AG09319 (cell line): ENCODE results near the gene ZDHHC18.
A peak's percentile ranks its signal among the peaks of the same experiment; 100 is the strongest.

Experiments
- DNase-seq: peaks from one replicate; pipeline ENCODE4 v3.0.0-alpha.2; 2010; ENCODE audit warnings: low read depth; ENCODE audit errors: extremely low read depth
- CTCF ChIP-seq: IDR thresholded peaks from 2 replicates; pipeline ENCODE4 v1.5.1; 2011; ENCODE audit warnings: low read depth, mild to moderate bottlenecking, inconsistent platforms, low read length, moderate library complexity

ZDHHC18 gene

GRCh38 chr1:26788515-26788785 lies 38.0 kb upstream of the ZDHHC18 start:
- DNase-seq: no peak
- TF ChIP-seq CTCF: no peak

- DNase-seq: peak; percentile 75
- peak; percentile 95 for TF ChIP-seq CTCF
Measured at GRCh38 chr1:26788836-26789611, 37.5 kb upstream of the ZDHHC18 start.

- no peak for TF ChIP-seq CTCF
- no peak for DNase-seq
Measured at GRCh38 chr1:26789612-26789865, 36.9 kb upstream of the ZDHHC18 start.

GRCh38 chr1:26789931-26790330 lies 36.6 kb upstream of the ZDHHC18 start:
- no peak for DNase-seq
- TF ChIP-seq CTCF: no peak

- TF ChIP-seq CTCF: no peak
- DNase-seq: no peak
Measured at GRCh38 chr1:26790551-26790953, 35.9 kb upstream of the ZDHHC18 start.

GRCh38 chr1:26791148-26791547 lies 35.3 kb upstream of the ZDHHC18 start:
- no peak for DNase-seq

GRCh38 chr1:26791626-26792025 lies 34.9 kb upstream of the ZDHHC18 start:
- no peak for DNase-seq
- no peak for TF ChIP-seq CTCF

More at GRCh38 chr1:26791148-26791547, 35.3 kb upstream of the ZDHHC18 start:
- TF ChIP-seq CTCF: no peak
